SIG-M5 treated with dmso at 0.1 percent for 504 hours (cell line): ENCODE results near the gene ABR.

Experiments used
- DNase-seq: peaks from one replicate; lab custom pipeline; 2025; ENCODE audit not compliant: unreplicated experiment; lab: John Stamatoyannopoulos, UW

Gene ABR

DNA sequence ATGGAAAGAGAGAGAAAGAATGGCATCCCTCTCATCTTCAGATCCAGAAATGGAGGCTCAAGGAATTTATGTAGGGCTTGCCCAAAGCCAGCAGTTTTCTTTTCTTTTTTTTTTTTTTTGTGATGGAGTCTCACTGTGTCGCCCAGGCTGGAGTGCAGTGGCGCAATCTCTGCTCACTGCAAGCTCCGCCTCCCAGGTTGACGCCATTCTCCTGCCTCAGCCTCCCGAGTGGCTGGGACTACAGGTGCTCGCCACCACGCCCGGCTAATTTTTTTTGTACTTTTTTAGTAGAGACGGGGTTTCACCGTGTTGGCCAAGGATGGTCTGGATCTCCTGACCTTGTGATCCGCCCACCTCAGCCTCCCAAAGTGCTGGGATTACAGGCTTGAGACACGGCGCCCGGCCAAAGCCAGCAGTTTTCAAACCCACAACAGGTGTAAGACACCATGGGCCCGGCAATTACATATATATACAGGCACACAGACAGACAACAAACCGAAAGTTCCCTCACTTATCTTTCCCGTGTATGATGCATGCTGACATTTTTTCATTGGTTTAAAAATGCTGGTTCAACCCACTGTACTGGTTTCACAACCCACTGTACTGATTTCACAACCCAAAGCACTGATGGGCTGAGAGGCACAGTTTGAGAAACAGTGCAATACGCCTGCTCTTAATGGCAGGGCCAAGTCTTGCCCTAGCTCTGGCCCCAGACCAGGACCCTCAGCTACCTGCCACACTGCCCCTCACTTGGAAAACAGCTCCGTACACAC is 81.6 kb downstream of the ABR start:
- peak; percentile 90 for DNase-seq

- no peak for DNase-seq
Measured at GRCh38 chr17:1096215-1096614, 83.6 kb downstream of the ABR start.

GRCh38 chr17:1095853-1096173 is 84.0 kb downstream of the ABR start:
- no peak for DNase-seq

GRCh38 chr17:1095090-1095852 is 84.5 kb downstream of the ABR start:
- DNase-seq, result no peak

GRCh38 chr17:1094591-1094990 is 85.2 kb downstream of the ABR start:
- DNase-seq, result no peak

GRCh38 chr17:1091900-1092299 is 87.9 kb downstream of the ABR start:
- DNase-seq, result no peak

- no peak for DNase-seq
Measured at GRCh38 chr17:1091190-1091534, 88.6 kb downstream of the ABR start.

GRCh38 chr17:1090465-1091189 is 89.2 kb downstream of the ABR start:
- no peak for DNase-seq

DNA sequence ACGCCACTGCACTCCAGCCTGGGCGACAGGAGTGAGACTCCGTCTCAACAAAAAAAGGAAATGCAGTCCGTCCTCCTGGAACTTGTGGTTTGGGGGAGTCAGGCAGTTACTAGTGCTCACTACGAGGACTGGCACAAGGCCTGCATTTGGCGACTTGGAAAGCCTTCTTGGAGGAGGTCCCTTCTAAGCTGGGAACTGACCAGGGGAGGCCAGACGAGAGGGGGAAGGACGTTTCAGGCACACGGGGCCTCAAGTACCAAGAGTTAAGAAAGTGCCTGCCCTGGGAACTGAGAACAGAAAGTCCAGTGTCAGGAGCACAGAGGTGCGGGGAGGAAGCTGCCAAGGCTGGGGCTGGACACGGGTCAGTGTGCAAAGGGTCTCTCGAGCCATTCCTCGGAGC is 89.9 kb downstream of the ABR start:
- no peak for DNase-seq

- peak; percentile 35 for DNase-seq
Measured at GRCh38 chr17:1087381-1088241, 92.2 kb downstream of the ABR start.

- no peak for DNase-seq
Measured at GRCh38 chr17:1083451-1084187, 96.2 kb downstream of the ABR start.

GRCh38 chr17:1082579-1082978 is 97.2 kb downstream of the ABR start:
- DNase-seq, result no peak

DNA sequence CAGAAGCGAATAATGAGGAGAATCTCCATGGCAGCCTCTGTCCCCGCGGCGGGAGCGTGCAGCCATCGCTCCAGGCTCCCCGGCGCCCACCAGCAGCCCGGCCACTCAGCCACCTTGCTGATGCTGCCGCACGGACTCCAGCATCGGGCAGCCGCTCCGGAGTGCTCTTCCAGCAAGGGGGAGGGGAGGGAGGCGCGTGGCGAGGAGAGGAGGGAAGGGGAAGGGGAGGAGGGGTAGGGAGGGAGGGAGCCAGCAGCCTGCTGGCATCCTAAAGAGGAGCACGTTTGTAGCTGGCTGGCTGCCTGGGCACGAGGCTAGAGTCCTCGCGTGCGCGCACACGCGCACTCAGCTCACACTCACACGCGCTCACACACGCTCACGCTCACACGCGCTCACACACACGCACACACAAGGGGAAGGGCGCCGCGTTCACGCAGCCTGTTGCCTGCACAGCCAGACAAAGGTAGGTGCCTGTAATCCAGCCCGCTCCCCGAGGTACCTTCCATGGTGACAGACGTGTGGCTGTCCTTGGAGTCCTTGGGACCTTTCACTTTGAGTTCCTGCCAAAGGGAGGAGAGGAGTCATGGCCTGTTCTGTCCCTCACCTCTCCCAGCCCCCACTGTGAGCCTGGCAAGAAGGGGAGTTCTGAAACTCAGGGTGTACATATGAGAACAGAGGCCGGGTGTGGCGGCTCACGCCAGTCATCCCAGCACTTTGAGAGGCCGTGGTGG is 100.8 kb downstream of the ABR start:
- DNase-seq, result no peak

GRCh38 chr17:1077986-1078711 is 101.6 kb downstream of the ABR start:
- no peak for DNase-seq

GRCh38 chr17:1077581-1077985 is 102.2 kb downstream of the ABR start:
- no peak for DNase-seq

- no peak for DNase-seq
Measured at GRCh38 chr17:1076982-1077302, 102.8 kb downstream of the ABR start.

DNA sequence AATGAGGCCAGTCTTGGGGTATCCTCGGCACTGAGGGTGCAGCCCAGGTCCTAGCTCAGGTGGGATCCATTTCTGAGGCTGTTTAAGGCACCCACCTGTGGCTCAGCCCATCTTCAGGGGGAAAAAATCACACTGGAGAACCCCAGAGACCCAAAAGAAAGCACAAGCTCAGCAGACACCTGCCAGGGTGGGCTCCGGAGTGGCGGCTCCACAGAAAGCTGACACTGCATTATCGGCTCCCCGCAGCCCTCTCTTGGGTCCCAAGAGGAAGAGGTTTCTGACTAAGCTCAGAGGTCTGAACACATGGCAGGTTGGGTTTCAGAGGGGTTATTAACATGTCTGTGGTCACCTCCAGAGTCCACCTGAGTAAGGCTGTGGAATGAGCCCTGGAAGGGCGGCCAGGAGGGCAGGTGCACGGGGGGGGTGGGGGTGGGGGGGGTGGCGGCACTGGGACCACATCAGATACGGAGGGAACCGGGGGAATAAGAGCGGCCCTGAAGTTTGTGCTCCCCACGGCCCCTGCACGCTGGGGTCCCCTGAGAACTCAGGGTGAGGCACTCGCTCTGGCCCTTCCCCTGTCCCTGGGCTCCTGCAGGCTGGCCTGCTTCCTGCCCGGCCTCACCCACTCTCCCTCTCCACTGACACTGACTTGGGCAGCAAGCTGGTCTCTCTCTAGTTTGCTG is 103.3 kb downstream of the ABR start:
- DNase-seq, result no peak

DNA sequence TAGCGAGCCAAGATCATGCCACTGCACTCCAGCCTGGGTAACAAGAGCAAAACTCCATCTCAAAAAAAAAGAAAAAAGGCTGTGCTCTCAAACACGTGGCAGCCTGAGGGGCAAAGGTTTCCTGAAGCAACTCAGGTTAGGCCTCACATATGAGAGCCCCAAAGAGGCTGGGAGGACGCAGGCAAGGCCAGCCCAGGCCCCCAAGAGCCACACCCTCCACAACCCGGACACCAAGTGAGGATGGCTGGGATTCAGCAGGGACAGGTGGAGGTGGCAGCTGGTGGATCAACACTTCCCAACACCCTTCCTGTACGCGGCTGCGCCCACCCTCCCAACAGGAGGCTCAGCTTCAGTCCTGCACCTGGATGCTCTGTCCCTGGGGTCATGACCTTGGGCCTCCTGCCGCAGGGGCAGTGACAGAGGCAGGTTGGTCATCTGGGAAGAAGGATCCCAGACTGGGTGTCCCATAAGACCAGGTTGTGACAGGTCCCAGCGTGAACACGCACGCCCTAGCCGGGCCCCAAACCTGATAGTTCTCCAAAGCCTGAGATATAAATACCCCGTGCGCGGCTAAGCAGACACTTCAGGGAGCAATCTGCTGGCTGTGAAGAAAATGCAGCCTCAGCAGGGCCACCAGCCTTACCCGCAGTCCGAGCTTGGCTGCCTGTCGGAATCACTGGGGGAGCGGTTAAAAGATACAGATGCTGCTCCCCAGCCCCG is 104.7 kb downstream of the ABR start:
- no peak for DNase-seq
